H1 (cell line): ENCODE results near the gene UCP2. TPM values are rescaled to one million over a fixed set of nuclear protein-coding genes. Genes with fewer than 3 reads are reported as not detected.

Experiments
- CTCF ChIA-PET: fragments of 300-600 bp; sonication (Branson Sonifier 250); formaldehyde crosslinking; loops from one replicate; lab custom pipeline; 2021; ENCODE audit not compliant: partially characterized antibody; lab: Charles Lee
- POLR2A ChIA-PET: fragments of 300-600 bp; sonication (Branson Sonifier 250); formaldehyde crosslinking; loops from one replicate; lab custom pipeline; 2021; ENCODE audit warnings: inconsistent platforms; ENCODE audit not compliant: partially characterized antibody; lab: Charles Lee
- DNase-seq, 2 experiments: peaks; one replicate each; pipeline versions ENCODE4 v3.0.0 to v3.0.0-alpha.2; 2010 to 2022; ENCODE audit warnings: low spot score in 2 of 2, low read depth in 1 of 2, mixed read lengths in 1 of 2
- FAIRE-seq: peaks from 2 replicates; lab custom pipeline; 2011; peaks lifted over from hg19 to GRCh38; lab: Jason Lieb, UNC
- H2AFZ ChIP-seq: 2 replicates; pipeline ENCODE4 v1.8.1; 2012; ENCODE audit warnings: low read length, inconsistent platforms
- H2AK5ac ChIP-seq: 2 replicates; pipeline ENCODE4 v1.6.1; 2013; ENCODE audit warnings: low read depth, low read length
- H2BK120ac ChIP-seq: replicated peaks from 2 replicates; pipeline ENCODE3; 2013; ENCODE audit warnings: low read depth, low read length, inconsistent platforms
- H2BK12ac ChIP-seq: 2 replicates; pipeline ENCODE4 v1.6.1; 2013; ENCODE audit warnings: low read depth, low read length
- H2BK15ac ChIP-seq: 2 replicates; pipeline ENCODE4 v1.6.1; 2013; ENCODE audit warnings: low read length
- H2BK20ac ChIP-seq: 2 replicates; pipeline ENCODE4 v1.6.1; 2013; ENCODE audit warnings: low read length
- H2BK5ac ChIP-seq: 2 replicates; pipeline ENCODE4 v1.6.1; 2013; ENCODE audit warnings: low read depth, low read length
- H3K14ac ChIP-seq: 2 replicates; pipeline ENCODE4 v1.6.1; 2013; ENCODE audit warnings: inconsistent platforms; ENCODE audit not compliant: insufficient read length
- H3K18ac ChIP-seq: 2 replicates; pipeline ENCODE4 v1.6.1; 2013; ENCODE audit warnings: low read length; ENCODE audit errors: extremely low read depth
- H3K23ac ChIP-seq: 2 replicates; pipeline ENCODE4 v1.6.1; 2013; ENCODE audit warnings: inconsistent platforms; ENCODE audit not compliant: insufficient read length
- H3K23me2 ChIP-seq: 2 replicates; pipeline ENCODE4 v1.6.1; 2013; ENCODE audit warnings: low read depth, low read length
- H3K27ac ChIP-seq: 2 replicates; pipeline ENCODE4 v1.6.1; 2011; ENCODE audit warnings: low read depth, low read length, inconsistent platforms
- H3K27me3 ChIP-seq, 4 experiments: replicated peaks in 1 of 4; 1 replicate in 1 of 4; 2 replicates in 3 of 4; pipeline versions ENCODE4 v1.6.1 to v1.8.1; 2011 to 2013; ENCODE audit warnings: low read length in 3 of 4, mild to moderate bottlenecking in 3 of 4, inconsistent platforms in 2 of 4, mixed read lengths in 2 of 4, moderate library complexity in 1 of 4; ENCODE audit not compliant: control insufficient read depth in 3 of 4, insufficient read depth in 3 of 4; ENCODE audit errors: extremely low read depth in 1 of 4
- H3K36me3 ChIP-seq, 4 experiments: 2 replicates each; pipeline versions ENCODE4 v1.6.1 to v1.8.1; 2011 to 2013; ENCODE audit warnings: mild to moderate bottlenecking in 4 of 4, low read length in 3 of 4, moderate library complexity in 2 of 4, control low read depth in 1 of 4, inconsistent platforms in 1 of 4; ENCODE audit not compliant: insufficient read depth in 4 of 4, control insufficient read depth in 2 of 4
- H3K4ac ChIP-seq: replicated peaks from 2 replicates; pipeline ENCODE3; 2013; ENCODE audit warnings: low read length, low read depth, mixed read lengths, inconsistent platforms; ENCODE audit not compliant: insufficient read length
- H3K4me1 ChIP-seq, 4 experiments: replicated peaks in 1 of 4; 1 replicate in 1 of 4; 2 replicates in 3 of 4; pipeline versions ENCODE4 v1.6.1 to v1.8.1; 2011 to 2013; ENCODE audit warnings: low read length in 3 of 4, inconsistent platforms in 2 of 4, mixed read lengths in 1 of 4; ENCODE audit not compliant: insufficient read depth in 4 of 4, control insufficient read depth in 3 of 4
- H3K4me2 ChIP-seq, 2 experiments: 2 replicates each; pipeline versions ENCODE4 v1.6.1 to v1.8.1; 2011 to 2013; ENCODE audit warnings: low read depth in 2 of 2, low read length in 2 of 2, control low read depth in 1 of 2, inconsistent platforms in 1 of 2, mild to moderate bottlenecking in 1 of 2; ENCODE audit not compliant: insufficient read depth in 1 of 2
- H3K4me3 ChIP-seq, 4 experiments: fragments of 200-600, 300-600 bp in 1 of 4; sonication (generic), shearing (Covaris generic), sonication (Bioruptor Twin) in 1 of 4; 2 replicates each; pipeline versions ENCODE4 v1.5.1 to v1.8.1; 2011 to 2016; ENCODE audit warnings: low read length in 4 of 4, low read depth in 3 of 4, control low read depth in 2 of 4, inconsistent platforms in 2 of 4, mild to moderate bottlenecking in 2 of 4, mixed read lengths in 1 of 4, moderate library complexity in 1 of 4; ENCODE audit not compliant: insufficient read depth in 2 of 4; ENCODE audit errors: extremely low read depth in 1 of 4
- H3K56ac ChIP-seq: replicated peaks from 2 replicates; pipeline ENCODE3; 2013; ENCODE audit warnings: low read depth, mild to moderate bottlenecking, mixed read lengths, low read length, inconsistent platforms; ENCODE audit not compliant: insufficient read length
- H3K79me1 ChIP-seq: 2 replicates; pipeline ENCODE4 v1.6.1; 2013; ENCODE audit warnings: low read depth, low read length, control low read depth
- H3K79me2 ChIP-seq, 2 experiments: 2 replicates each; pipeline versions ENCODE4 v1.6.1 to v1.8.1; 2012 to 2013; ENCODE audit warnings: low read length in 2 of 2, mild to moderate bottlenecking in 2 of 2, inconsistent platforms in 1 of 2; ENCODE audit not compliant: insufficient read depth in 2 of 2, control insufficient read depth in 1 of 2
- H3K9ac ChIP-seq, 4 experiments: replicated peaks in 1 of 4; 1 replicate in 1 of 4; 2 replicates in 3 of 4; pipeline versions ENCODE4 v1.6.1 to v1.8.1; 2011 to 2013; ENCODE audit warnings: low read depth in 3 of 4, low read length in 3 of 4, control low read depth in 2 of 4, mild to moderate bottlenecking in 2 of 4, moderate library complexity in 2 of 4, inconsistent platforms in 1 of 4; ENCODE audit errors: extremely low read depth in 1 of 4
- H3K9me3 ChIP-seq, 2 experiments: 2 replicates each; pipeline versions ENCODE4 v1.6.1 to v1.8.1; 2012 to 2013; ENCODE audit warnings: mild to moderate bottlenecking in 2 of 2, moderate library complexity in 2 of 2, control low read depth in 1 of 2, inconsistent platforms in 1 of 2, low read depth in 1 of 2, low read length in 1 of 2, mixed read lengths in 1 of 2; ENCODE audit not compliant: insufficient read depth in 2 of 2
- H4K20me1 ChIP-seq, 2 experiments: replicated peaks in 1 of 2; 2 replicates each; pipeline versions ENCODE3 to v1.8.1; 2011 to 2013; ENCODE audit warnings: inconsistent platforms in 2 of 2, low read length in 2 of 2, mild to moderate bottlenecking in 1 of 2; ENCODE audit not compliant: insufficient read depth in 2 of 2, control insufficient read depth in 1 of 2
- H4K5ac ChIP-seq: 2 replicates; pipeline ENCODE4 v1.6.1; 2013; ENCODE audit warnings: low read length, low read depth, mixed read lengths, inconsistent platforms; ENCODE audit not compliant: insufficient read length
- H4K8ac ChIP-seq: 2 replicates; pipeline ENCODE4 v1.8.0; 2013; ENCODE audit warnings: mild to moderate bottlenecking, moderate library complexity, low read length, inconsistent platforms; ENCODE audit not compliant: insufficient read depth; ENCODE audit errors: extremely low read depth
- H4K91ac ChIP-seq: replicated peaks from 2 replicates; pipeline ENCODE3; 2013; ENCODE audit warnings: low read length, mixed read lengths, inconsistent platforms; ENCODE audit not compliant: insufficient read length
- BRCA1 ChIP-seq: IDR thresholded peaks from 2 replicates; pipeline ENCODE4 v1.6.1; 2012; ENCODE audit warnings: low read depth, low read length, improper control_type of control experiment
- CBX5 ChIP-seq: fragments of 300-800, 300-1000 bp; sonication (generic); IDR thresholded peaks from 2 replicates; pipeline ENCODE4 v1.7.1; 2016; ENCODE audit warnings: antibody characterized with exemption, low read length, low read depth
- GABPA ChIP-seq: IDR thresholded peaks from 2 replicates; pipeline ENCODE4 v1.6.1; 2011; ENCODE audit warnings: mild to moderate bottlenecking, low read length, moderate library complexity, borderline replicate concordance; ENCODE audit not compliant: insufficient read depth
- NRF1 ChIP-seq: IDR thresholded peaks from 2 replicates; pipeline ENCODE4 v1.6.1; 2011; ENCODE audit warnings: mild to moderate bottlenecking, low read depth, low read length, improper control_type of control experiment
- PHF8 ChIP-seq: fragments of 200-600 bp; sonication (generic); conservative IDR thresholded peaks from 2 replicates; pipeline ENCODE4 v1.7.1; 2012; ENCODE audit warnings: low read depth, mild to moderate bottlenecking, inconsistent platforms, low read length, moderate library complexity
- POU5F1 ChIP-seq: IDR thresholded peaks from 2 replicates; pipeline ENCODE4 v1.6.1; 2011; ENCODE audit warnings: low read depth, mild to moderate bottlenecking, low read length, moderate library complexity
- RFX5 ChIP-seq: IDR thresholded peaks from 2 replicates; pipeline ENCODE4 v1.6.1; 2011; ENCODE audit warnings: low read depth, low read length, improper control_type of control experiment, borderline replicate concordance
- SIX5 ChIP-seq: IDR thresholded peaks from 2 replicates; pipeline ENCODE4 v1.6.1; 2011; ENCODE audit warnings: mild to moderate bottlenecking, low read depth, low read length
- SP4 ChIP-seq: IDR thresholded peaks from 2 replicates; pipeline ENCODE4 v1.6.1; 2012; ENCODE audit warnings: low read length, inconsistent platforms
- WGBS, 2 experiments: shearing (Covaris generic) in 1 of 2; methylation state at CpG; one replicate each; pipeline versions ENCODE4 v1.1.6 to v1.1.7; 2013 to 2015; ENCODE audit warnings: low lambda C conversion rate in 2 of 2, mixed read lengths in 2 of 2, inconsistent platforms in 1 of 2, low coverage in 1 of 2, missing lambda C conversion rate in 1 of 2; ENCODE audit not compliant: insufficient replicate concordance in 2 of 2, insufficient coverage in 1 of 2, insufficient read length in 1 of 2; ENCODE audit errors: extremely low coverage in 1 of 2, missing lambda C conversion rate in 1 of 2; 5-methylcytosine and 5-hydroxymethylcytosine counted together
- polyA plus RNA-seq, 7 experiments: library from polyadenylated mRNA; depleted of rRNA in 3 of 7; stranded (reverse) in 5 of 7; unstranded in 2 of 7; fragments of >200 nt in 5 of 7; fragments of 200-250 nt in 2 of 7; gene quantifications; 1 replicate in 5 of 7; 2 replicates in 1 of 7; 4 replicates in 1 of 7; pipeline versions ENCODE4 v1.2.1 to v1.2.3, GENCODE V29; 2011 to 2013; ENCODE audit warnings: missing spikeins in 2 of 7, mixed read lengths in 2 of 7
- total RNA-seq: library from RNA; stranded (reverse); fragmentation: NEBNext Ultra II Directional; extraction: Animal tissue kit (Norgen Biotek cat#: 25700); gene quantifications from 2 replicates; pipeline ENCODE4 v1.2.1, GENCODE V29; 2021
- TF ChIP-seq, protein P1 (sequence below): IDR thresholded peaks from 2 replicates; pipeline ENCODE4 v1.6.1; 2012; ENCODE audit warnings: low read length, inconsistent platforms
- TF ChIP-seq, protein P2 (sequence below): IDR thresholded peaks from 2 replicates; pipeline ENCODE4 v1.6.1; 2011; ENCODE audit warnings: low read depth, mild to moderate bottlenecking, low read length; ENCODE audit not compliant: insufficient read depth

Gene UCP2
- total and polyA plus RNA-seq, 2 of the 8 experiments (the other 6 are each of a cell fraction or from before 2014, with no cell fraction given), result 46.2 to 55.2 TPM

DNA sequence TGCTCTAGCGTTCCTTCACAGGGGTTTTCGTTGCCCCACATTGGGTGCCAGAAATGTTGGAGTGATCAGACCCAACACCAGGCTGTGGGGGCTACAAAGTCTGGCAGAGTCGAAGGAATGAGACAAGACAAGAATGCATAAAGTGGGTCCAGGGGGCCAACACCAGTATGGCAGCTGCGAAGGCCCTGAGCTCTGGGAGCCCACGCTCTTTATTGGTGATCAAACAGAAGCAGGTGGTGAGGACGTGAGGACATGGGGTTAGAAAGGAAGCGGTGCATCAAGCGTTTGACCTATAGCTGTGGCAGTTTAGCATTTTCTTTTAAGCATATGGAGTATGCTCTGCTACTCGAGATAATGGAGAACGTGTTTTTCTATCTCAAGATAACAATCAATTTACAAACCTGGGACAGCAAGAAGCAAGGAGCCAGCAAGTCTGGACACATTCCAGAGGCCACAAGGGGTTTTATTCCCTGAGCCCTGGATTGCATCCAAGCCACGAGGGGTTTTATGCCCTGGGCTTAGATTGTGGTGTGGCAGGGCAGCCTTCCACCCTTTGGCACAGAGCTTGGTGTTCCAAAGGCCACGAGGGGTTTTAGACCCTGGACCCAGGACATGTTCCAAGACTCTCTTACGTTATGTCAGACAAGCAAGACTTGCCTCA, 35.7 kb downstream of the UCP2 start:
- Histone ChIP-seq H3K9me3 (peaks cover 9 to 13% of the 10 kb centered on the region in 2 experiments; a peak in 3 of 4 replicates), H2BK5ac (no peak overlapping the region), H3K56ac (no peak overlapping the region), H2BK15ac (no peak overlapping the region), H3K4ac (no peak overlapping the region), H3K18ac (no peak overlapping the region), H2AFZ (no peak overlapping the region), H4K91ac (no peak overlapping the region), H4K8ac (no peak overlapping the region), H3K79me1 (no peaks in the 10 kb centered on the region), H2AK5ac (no peak overlapping the region), H2BK120ac (no peak overlapping the region), H3K4me2 (no peak overlapping the region), H2BK12ac (no peak overlapping the region), H3K79me2 (no peaks in the 10 kb centered on the region), H3K14ac (no peak overlapping the region), H3K9ac (no peak overlapping the region), H4K5ac (no peak overlapping the region), H3K23ac (no peak overlapping the region), H3K36me3 (no peaks in the 10 kb centered on the region; a peak in 1 of 8 replicates), H3K23me2 (no peaks in the 10 kb centered on the region), H3K4me3 (no peak overlapping the region), H4K20me1 (peaks cover 0 to 2% of the 10 kb centered on the region in 2 experiments), H2BK20ac (no peak overlapping the region), H3K27me3 (no peaks in the 10 kb centered on the region), H3K4me1 (peaks cover 0 to 2% (median 0%) of the 10 kb centered on the region in 4 experiments; a peak in 1 of 7 replicates), H3K27ac (no peak overlapping the region)
- FAIRE-seq, result no peak
- 92% methylated on average over 13 of the region's 13 CpGs; no CpG with 5 or more reads in 1 of the 2 experiments for WGBS, 2 experiments
- DNase-seq, result no peak
- ChIA-PET POLR2A (no interaction called here), CTCF (interaction anchor here (0.7 to 1.5 kb wide), 5 partner anchors 16 to 224 kb away, joined by 3 to 4 read pairs (median 3); no protein-coding TSS in a partner anchor)
- no peak for TF ChIP-seq POU5F1
- no peak for TF ChIP-seq SP4
- no peak for TF ChIP-seq NRF1
- no peak for TF ChIP-seq RFX5
- no peak for TF ChIP-seq PHF8
- TF ChIP-seq BRCA1, result no peak
- TF ChIP-seq, protein P1, sequence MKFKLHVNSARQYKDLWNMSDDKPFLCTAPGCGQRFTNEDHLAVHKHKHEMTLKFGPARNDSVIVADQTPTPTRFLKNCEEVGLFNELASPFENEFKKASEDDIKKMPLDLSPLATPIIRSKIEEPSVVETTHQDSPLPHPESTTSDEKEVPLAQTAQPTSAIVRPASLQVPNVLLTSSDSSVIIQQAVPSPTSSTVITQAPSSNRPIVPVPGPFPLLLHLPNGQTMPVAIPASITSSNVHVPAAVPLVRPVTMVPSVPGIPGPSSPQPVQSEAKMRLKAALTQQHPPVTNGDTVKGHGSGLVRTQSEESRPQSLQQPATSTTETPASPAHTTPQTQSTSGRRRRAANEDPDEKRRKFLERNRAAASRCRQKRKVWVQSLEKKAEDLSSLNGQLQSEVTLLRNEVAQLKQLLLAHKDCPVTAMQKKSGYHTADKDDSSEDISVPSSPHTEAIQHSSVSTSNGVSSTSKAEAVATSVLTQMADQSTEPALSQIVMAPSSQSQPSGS, result no peak
- TF ChIP-seq CBX5, result no peak
- no peak for TF ChIP-seq SIX5
- no peak for TF ChIP-seq GABPA
- TF ChIP-seq, protein P2, sequence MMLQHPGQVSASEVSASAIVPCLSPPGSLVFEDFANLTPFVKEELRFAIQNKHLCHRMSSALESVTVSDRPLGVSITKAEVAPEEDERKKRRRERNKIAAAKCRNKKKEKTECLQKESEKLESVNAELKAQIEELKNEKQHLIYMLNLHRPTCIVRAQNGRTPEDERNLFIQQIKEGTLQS, result no peak
